Naive thymus-derived CD4-positive, alpha-beta T cell (primary cell): ENCODE data around the gene MRPS35. TPM values are rescaled to one million over a fixed set of nuclear protein-coding genes. Genes with fewer than 3 reads are reported as not detected.
A peak's percentile ranks its signal among the peaks of the same experiment; 100 is the strongest.
"Not testable (repeated sequence)": the region's sequence is repeated elsewhere in the genome, so short reads cannot be mapped to it uniquely, and the experiment has no call there.

Source experiments
- ATAC-seq: fragments of 150-1000 bp; cut with Tn5 transposase; 2 replicates; pipeline ENCODE4 v1.10.0; 2021; ENCODE audit warnings: mild to moderate bottlenecking, moderate library complexity
- CTCF ChIA-PET: fragments of 350-600 bp; sonication (Branson Sonifier 250); formaldehyde crosslinking; loops from one replicate; lab custom pipeline; 2021; ENCODE audit warnings: antibody characterized with exemption; lab: Charles Lee
- POLR2A ChIA-PET: fragments of 350-600 bp; sonication (Branson Sonifier 250); formaldehyde crosslinking; loops from one replicate; lab custom pipeline; 2021; ENCODE audit warnings: antibody characterized with exemption, inconsistent platforms; lab: Charles Lee
- DNase-seq, 9 donors: peaks; one replicate each; pipeline versions ENCODE4 v3.0.0 to v3.0.0-alpha.2; 2020 to 2022; ENCODE audit warnings: mixed read lengths in 1 of 9
- H3K27ac ChIP-seq: one replicate; pipeline ENCODE4 v1.7.0; 2013; ENCODE audit warnings: mild to moderate bottlenecking, low read depth, low read length, moderate library complexity
- H3K27me3 ChIP-seq, 2 donors: one replicate each; pipeline ENCODE4 v1.7.0; 2013; ENCODE audit warnings: low read length in 2 of 2, mild to moderate bottlenecking in 2 of 2, moderate library complexity in 2 of 2; ENCODE audit not compliant: control insufficient read depth in 2 of 2, insufficient read depth in 2 of 2
- H3K36me3 ChIP-seq, 3 experiments: 1 replicate in 2 of 3; 2 replicates in 1 of 3; pipeline ENCODE4 v1.7.0; 2013; ENCODE audit warnings: low read length in 3 of 3, mild to moderate bottlenecking in 3 of 3, moderate library complexity in 1 of 3; ENCODE audit not compliant: insufficient read depth in 3 of 3, control insufficient read depth in 2 of 3
- H3K4me1 ChIP-seq, 2 donors: one replicate each; pipeline ENCODE4 v1.7.0; 2013; ENCODE audit warnings: low read length in 2 of 2, mild to moderate bottlenecking in 2 of 2, moderate library complexity in 1 of 2; ENCODE audit not compliant: control insufficient read depth in 2 of 2, insufficient read depth in 2 of 2
- H3K4me3 ChIP-seq: 2 replicates; pipeline ENCODE4 v1.7.0; 2013; ENCODE audit warnings: mild to moderate bottlenecking, low read length
- H3K9me3 ChIP-seq, 3 experiments: 1 replicate in 2 of 3; 2 replicates in 1 of 3; pipeline ENCODE4 v1.7.0; 2013; ENCODE audit warnings: low read length in 3 of 3; ENCODE audit not compliant: control insufficient read depth in 2 of 3
- H3K27ac Mint-ChIP-seq, 9 donors: one replicate each; pipeline ENCODE4 v1.8.0; 2020 to 2022; ENCODE audit warnings: mixed read lengths in 9 of 9, mild to moderate bottlenecking in 8 of 9, moderate library complexity in 5 of 9, inconsistent platforms in 2 of 9
- H3K27me3 Mint-ChIP-seq, 5 donors: one replicate each; pipeline ENCODE4 v1.8.0; 2021 to 2022; ENCODE audit warnings: mixed read lengths in 5 of 5, mild to moderate bottlenecking in 1 of 5
- H3K36me3 Mint-ChIP-seq, 5 donors: one replicate each; pipeline ENCODE4 v1.8.0; 2020 to 2022; ENCODE audit warnings: mixed read lengths in 5 of 5, mild to moderate bottlenecking in 3 of 5, inconsistent platforms in 1 of 5
- H3K4me1 Mint-ChIP-seq, 7 donors: one replicate each; pipeline ENCODE4 v1.8.0; 2020 to 2022; ENCODE audit warnings: mixed read lengths in 7 of 7, mild to moderate bottlenecking in 3 of 7, inconsistent platforms in 1 of 7
- H3K4me3 Mint-ChIP-seq, 10 donors: one replicate each; pipeline ENCODE4 v1.8.0; 2020 to 2022; ENCODE audit warnings: mild to moderate bottlenecking in 10 of 10, mixed read lengths in 10 of 10, moderate library complexity in 6 of 10, inconsistent platforms in 2 of 10
- H3K9me3 Mint-ChIP-seq, 11 donors: one replicate each; pipeline ENCODE4 v1.8.0; 2020 to 2022; ENCODE audit warnings: mixed read lengths in 11 of 11, mild to moderate bottlenecking in 4 of 11, inconsistent platforms in 1 of 11, moderate library complexity in 1 of 11
- intact Hi-C, 2 donors: fragments of 100-400 bp; cut with micrococcal nuclease; formaldehyde crosslinking; loops; one replicate each; pipeline ENCODE4 v1.15.1; 2023
- polyA plus RNA-seq, 2 donors: library from polyadenylated mRNA; unstranded; fragments of 300-500 nt; fragmentation: Illumina TruSeq; gene quantifications; one replicate each; pipeline ENCODE4 v1.2.3, GENCODE V29; 2021
- total RNA-seq, 6 experiments: library from RNA in 5 of 6; stranded (reverse) in 5 of 6; gene quantifications; 1 replicate in 5 of 6; 2 replicates in 1 of 6; pipeline ENCODE4 v1.2.3 and lab custom pipeline; 2021 to 2026

The MRPS35 gene
- total and polyA plus RNA-seq, 7 experiments from 2014 or later = 19.9 to 64.8 (median 23.8) TPM

- Mint-ChIP-seq H3K27me3 (no peaks in the 10 kb centered on the region), H3K4me3 (no peak overlapping the region), H3K27ac (peak overlapping the region in 1 of 9 donors; percentile 48), H3K4me1 (peaks cover 0 to 18% (median 4%) of the 10 kb centered on the region in 7 donors), H3K9me3 (no peaks in the 10 kb centered on the region), H3K36me3 (peaks cover 0 to 16% (median 7%) of the 10 kb centered on the region in 5 donors)
- POLR2A ChIA-PET = no interaction called here
- no peak for DNase-seq
- H3K27ac ChIP-seq = no peak overlapping the region
- H3K9me3 ChIP-seq = no peaks in the 10 kb centered on the region
- CTCF ChIA-PET = interaction anchor here (0.6 to 1.3 kb wide), 2 partner anchors 10 to 655 kb away, joined by 3 to 4 read pairs; no protein-coding TSS in a partner anchor
- intact Hi-C loops = no loop called here
- H3K4me3 ChIP-seq = no peak overlapping the region
- ATAC-seq = no peak
- no peaks in the 10 kb centered on the region for H3K4me1 ChIP-seq
- no peaks in the 10 kb centered on the region for H3K27me3 ChIP-seq
- H3K36me3 ChIP-seq = peaks cover 0 to 26% (median 5%) of the 10 kb centered on the region in 3 experiments
These were observed 12.6 kb downstream of the MRPS35 start for GRCh38 chr12:27723212-27723611.

GRCh38 chr12:27730097-27730588 lies 19.5 kb downstream of the MRPS35 start:
- Mint-ChIP-seq H3K27me3 (no peaks in the 10 kb centered on the region), H3K9me3 (no peaks in the 10 kb centered on the region), H3K36me3 (peaks cover 0 to 39% (median 17%) of the 10 kb centered on the region in 5 donors), H3K4me3 (no peak overlapping the region), H3K27ac (no peak overlapping the region), H3K4me1 (peaks cover 0 to 11% (median 3%) of the 10 kb centered on the region in 7 donors)
- POLR2A ChIA-PET = no interaction called here
- Histone ChIP-seq H3K9me3 (no peaks in the 10 kb centered on the region), H3K36me3 (peaks cover 0 to 52% (median 0%) of the 10 kb centered on the region in 3 experiments), H3K4me3 (no peak overlapping the region), H3K27ac (no peak overlapping the region), H3K27me3 (no peaks in the 10 kb centered on the region), H3K4me1 (no peaks in the 10 kb centered on the region)
- DNase-seq (no peak), ATAC-seq (no peak)
- intact Hi-C loops = loop anchor here (5.0 kb wide), 2 partner anchors 52 to 1142 kb away; partner anchors contain the start of genes KLHL42 (in 1 of the 2) and MANSC4 (in 1 of the 2)
- CTCF ChIA-PET = no interaction called here

GRCh38 chr12:27732281-27732680 lies 21.6 kb downstream of the MRPS35 start:
- POLR2A ChIA-PET = interaction anchor here (0.6 kb wide), 1 partner anchor 108 kb away, joined by 3 read pairs; no protein-coding TSS in a partner anchor
- DNase-seq (no peak), ATAC-seq (no peak)
- Mint-ChIP-seq H3K27ac (no peak overlapping the region), H3K4me1 (peaks cover 0 to 3% (median 0%) of the 10 kb centered on the region in 7 donors), H3K4me3 (no peak overlapping the region), H3K36me3 (peaks cover 0 to 37% (median 21%) of the 10 kb centered on the region in 5 donors), H3K9me3 (no peaks in the 10 kb centered on the region), H3K27me3 (no peaks in the 10 kb centered on the region)
- H3K9me3 ChIP-seq = no peaks in the 10 kb centered on the region
- H3K4me3 ChIP-seq = no peak overlapping the region
- H3K4me1 ChIP-seq = no peaks in the 10 kb centered on the region
- H3K27ac ChIP-seq = no peak overlapping the region
- CTCF ChIA-PET = interaction anchor here (0.5 to 5.1 kb wide), 11 partner anchors 9 to 585 kb away, joined by 3 to 53 read pairs (median 4); no protein-coding TSS in a partner anchor
- no peaks in the 10 kb centered on the region for H3K27me3 ChIP-seq
- peaks cover 0 to 53% (median 5%) of the 10 kb centered on the region in 3 experiments for H3K36me3 ChIP-seq
- intact Hi-C loops = loop anchor here (5.0 kb wide), 2 partner anchors 50 to 1140 kb away; partner anchors contain the start of genes KLHL42 (in 1 of the 2) and MANSC4 (in 1 of the 2)

- no peak overlapping the region for H3K27ac ChIP-seq
- no peaks in the 10 kb centered on the region for H3K9me3 Mint-ChIP-seq
- H3K9me3 ChIP-seq = no peaks in the 10 kb centered on the region
- H3K27ac Mint-ChIP-seq = no peak overlapping the region
- CTCF ChIA-PET = interaction anchor here (0.6 to 5.1 kb wide), 9 partner anchors 10 to 584 kb away, joined by 3 to 53 read pairs (median 4); no protein-coding TSS in a partner anchor
- intact Hi-C loops = loop anchor here (1.0 to 5.0 kb wide), 4 partner anchors 49 to 1139 kb away; partner anchors contain the start of genes KLHL42 (in 1 of the 2) and MANSC4 (in 1 of the 2)
- H3K36me3 ChIP-seq = peaks cover 0 to 53% (median 7%) of the 10 kb centered on the region in 3 experiments
- POLR2A ChIA-PET = interaction anchor here (0.6 kb wide), 1 partner anchor 107 kb away, joined by 3 read pairs; no protein-coding TSS in a partner anchor
- H3K36me3 Mint-ChIP-seq = peaks cover 0 to 40% (median 24%) of the 10 kb centered on the region in 5 donors
- H3K4me1 Mint-ChIP-seq = peaks cover 0 to 3% (median 0%) of the 10 kb centered on the region in 7 donors
- no peaks in the 10 kb centered on the region for H3K27me3 Mint-ChIP-seq
- H3K4me3 ChIP-seq = no peak overlapping the region
- H3K27me3 ChIP-seq = no peaks in the 10 kb centered on the region
- peak; percentile 73 for ATAC-seq
- peak in 6 of 9 donors; percentile 12 to 42 (median 28) for DNase-seq
- no peak overlapping the region for H3K4me3 Mint-ChIP-seq
- H3K4me1 ChIP-seq = no peaks in the 10 kb centered on the region
These were observed 22.5 kb downstream of the MRPS35 start for GRCh38 chr12:27733052-27733656.

- Histone ChIP-seq H3K27me3 (no peaks in the 10 kb centered on the region), H3K9me3 (no peaks in the 10 kb centered on the region), H3K4me1 (no peaks in the 10 kb centered on the region), H3K36me3 (peaks cover under 1 to 51% (median 7%) of the 10 kb centered on the region in 3 experiments), H3K27ac (no peak overlapping the region), H3K4me3 (no peak overlapping the region)
- H3K27me3 Mint-ChIP-seq = no peaks in the 10 kb centered on the region
- H3K4me3 Mint-ChIP-seq = no peak overlapping the region
- H3K4me1 Mint-ChIP-seq = peaks cover 0 to 3% (median 0%) of the 10 kb centered on the region in 7 donors
- ATAC-seq = no peak
- POLR2A ChIA-PET = no interaction called here
- intact Hi-C loops = loop anchor here (1.0 to 5.0 kb wide), 4 partner anchors 49 to 1139 kb away; partner anchors contain the start of genes KLHL42 (in 1 of the 2) and MANSC4 (in 1 of the 2)
- CTCF ChIA-PET = interaction anchor here (0.7 to 5.1 kb wide), 5 partner anchors 81 to 213 kb away, joined by 3 to 53 read pairs (median 4); no protein-coding TSS in a partner anchor
- H3K36me3 Mint-ChIP-seq = peaks cover 0 to 36% (median 23%) of the 10 kb centered on the region in 5 donors
- no peak overlapping the region for H3K27ac Mint-ChIP-seq
- no peak for DNase-seq
- no peaks in the 10 kb centered on the region for H3K9me3 Mint-ChIP-seq
These were observed 23.2 kb downstream of the MRPS35 start for GRCh38 chr12:27733791-27734190.

GRCh38 chr12:27734321-27734720 lies 23.7 kb downstream of the MRPS35 start:
- Mint-ChIP-seq H3K27ac (peak overlapping the region in 1 of 9 donors; percentile 65), H3K36me3 (peaks cover 0 to 37% (median 22%) of the 10 kb centered on the region in 5 donors)
- ATAC-seq, H3K4me1 Mint-ChIP-seq, H3K4me1 ChIP-seq, H3K27me3 ChIP-seq, H3K9me3 Mint-ChIP-seq, H3K4me3 Mint-ChIP-seq, DNase-seq, H3K9me3 ChIP-seq, H3K27me3 Mint-ChIP-seq, H3K27ac ChIP-seq, H3K4me3 ChIP-seq: not testable (repeated sequence)
- ChIA-PET CTCF (interaction anchor here (0.7 to 5.1 kb wide), 2 partner anchors 87 to 213 kb away, joined by 3 to 53 read pairs; no protein-coding TSS in a partner anchor), POLR2A (interaction anchor here (0.6 to 1.4 kb wide), 2 partner anchors 87 to 926 kb away, joined by 3 to 4 read pairs; no protein-coding TSS in a partner anchor)
- intact Hi-C loops = loop anchor here (5.0 kb wide), 2 partner anchors 48 to 1138 kb away; partner anchors contain the start of genes KLHL42 (in 1 of the 2) and MANSC4 (in 1 of the 2)
- peaks cover 5 to 50% (median 7%) of the 10 kb centered on the region in 3 experiments for H3K36me3 ChIP-seq
